MM.1S (cell line): ENCODE measurements around the gene BPHL.

Source experiments
- EZH2 ChIP-seq: fragments of 300-600 bp; sonication (generic); optimal IDR thresholded peaks from 2 replicates; pipeline ENCODE3; 2017; ENCODE audit warnings: low read depth, mild to moderate bottlenecking, antibody characterized with exemption, low read length, mixed read lengths
- EZH2phosphoT487 ChIP-seq: fragments of 300-600 bp; sonication (generic); IDR thresholded peaks from 2 replicates; pipeline ENCODE4 v1.6.1; 2018; ENCODE audit warnings: antibody characterized with exemption, low read length
- TF ChIP-seq, protein P1 (sequence below): fragments of 300-600 bp; sonication (generic); IDR thresholded peaks from 2 replicates; pipeline ENCODE4 v1.5.1; 2016; ENCODE audit warnings: antibody characterized with exemption, low read length, mixed read lengths

DNA sequence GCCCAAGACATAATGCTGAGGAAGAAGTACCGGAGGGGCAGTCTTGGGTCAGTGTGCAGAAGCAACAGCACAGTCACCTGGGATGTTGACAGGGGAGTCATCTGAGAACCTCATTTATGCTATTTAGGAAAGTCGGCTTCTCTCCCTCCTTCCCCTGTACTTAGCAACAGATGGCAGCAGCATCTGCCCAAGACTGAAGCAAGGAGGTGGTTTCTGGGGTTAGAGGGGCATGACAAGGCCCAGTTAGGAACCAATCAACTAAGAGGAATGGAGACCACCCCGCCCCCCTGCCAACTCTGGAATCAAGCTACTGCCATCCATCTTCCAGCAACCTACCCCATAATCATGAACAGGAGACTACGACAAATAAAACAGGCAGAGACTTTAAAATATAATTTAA, 28.5 kb upstream of the BPHL start:
- no peak for TF ChIP-seq EZH2
- TF ChIP-seq, protein P1, sequence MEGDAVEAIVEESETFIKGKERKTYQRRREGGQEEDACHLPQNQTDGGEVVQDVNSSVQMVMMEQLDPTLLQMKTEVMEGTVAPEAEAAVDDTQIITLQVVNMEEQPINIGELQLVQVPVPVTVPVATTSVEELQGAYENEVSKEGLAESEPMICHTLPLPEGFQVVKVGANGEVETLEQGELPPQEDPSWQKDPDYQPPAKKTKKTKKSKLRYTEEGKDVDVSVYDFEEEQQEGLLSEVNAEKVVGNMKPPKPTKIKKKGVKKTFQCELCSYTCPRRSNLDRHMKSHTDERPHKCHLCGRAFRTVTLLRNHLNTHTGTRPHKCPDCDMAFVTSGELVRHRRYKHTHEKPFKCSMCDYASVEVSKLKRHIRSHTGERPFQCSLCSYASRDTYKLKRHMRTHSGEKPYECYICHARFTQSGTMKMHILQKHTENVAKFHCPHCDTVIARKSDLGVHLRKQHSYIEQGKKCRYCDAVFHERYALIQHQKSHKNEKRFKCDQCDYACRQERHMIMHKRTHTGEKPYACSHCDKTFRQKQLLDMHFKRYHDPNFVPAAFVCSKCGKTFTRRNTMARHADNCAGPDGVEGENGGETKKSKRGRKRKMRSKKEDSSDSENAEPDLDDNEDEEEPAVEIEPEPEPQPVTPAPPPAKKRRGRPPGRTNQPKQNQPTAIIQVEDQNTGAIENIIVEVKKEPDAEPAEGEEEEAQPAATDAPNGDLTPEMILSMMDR: no peak
- no peak for TF ChIP-seq EZH2phosphoT487
